H1 (cell line): ENCODE measurements around the gene SLC35F5. TPM values are rescaled to one million over a fixed set of nuclear protein-coding genes. Genes with fewer than 3 reads are reported as not detected.

ENCODE experiments used
- NRF1 ChIP-seq: IDR thresholded peaks from 2 replicates; pipeline ENCODE4 v1.6.1; 2011; ENCODE audit warnings: mild to moderate bottlenecking, low read depth, low read length, improper control_type of control experiment
- polyA plus RNA-seq, 7 experiments: library from polyadenylated mRNA; depleted of rRNA in 3 of 7; stranded (reverse) in 5 of 7; unstranded in 2 of 7; fragments of >200 nt in 5 of 7; fragments of 200-250 nt in 2 of 7; gene quantifications; 1 replicate in 5 of 7; 2 replicates in 1 of 7; 4 replicates in 1 of 7; pipeline versions ENCODE4 v1.2.1 to v1.2.3, GENCODE V29; 2011 to 2013; ENCODE audit warnings: missing spikeins in 2 of 7, mixed read lengths in 2 of 7
- total RNA-seq: library from RNA; stranded (reverse); fragmentation: NEBNext Ultra II Directional; extraction: Animal tissue kit (Norgen Biotek cat#: 25700); gene quantifications from 2 replicates; pipeline ENCODE4 v1.2.1, GENCODE V29; 2021

Gene SLC35F5
- total and polyA plus RNA-seq, 2 of the 8 experiments (the other 6 are each of a cell fraction or from before 2014, with no cell fraction given) = 11.8 to 22.2 TPM

GRCh38 chr2:113795405-113795920, 39.0 kb upstream of the SLC35F5 start (continued):
- TF ChIP-seq NRF1 = no peak
- TF ChIP-seq, all 59 proteins: peak for 0
